WTC11 (cell line): ENCODE data around the gene BDH1.

Source experiments
- RELA ChIP-seq: sonication (generic); formaldehyde crosslinking; IDR thresholded peaks from 2 replicates; pipeline ENCODE4 v1.8.1; 2022; ENCODE audit warnings: missing genetic modification reagents, mild to moderate bottlenecking, borderline replicate concordance
- TF ChIP-seq, protein P1 (sequence below): sonication (generic); formaldehyde crosslinking; IDR thresholded peaks from 2 replicates; pipeline ENCODE4 v1.8.0; 2022; ENCODE audit warnings: mild to moderate bottlenecking, missing genetic modification reagents
- TF ChIP-seq, protein P2 (sequence below): fragments of 200-600 bp; IDR thresholded peaks from 2 replicates; pipeline ENCODE4 v1.8.0; 2022; ENCODE audit warnings: antibody characterized with exemption

DNA sequence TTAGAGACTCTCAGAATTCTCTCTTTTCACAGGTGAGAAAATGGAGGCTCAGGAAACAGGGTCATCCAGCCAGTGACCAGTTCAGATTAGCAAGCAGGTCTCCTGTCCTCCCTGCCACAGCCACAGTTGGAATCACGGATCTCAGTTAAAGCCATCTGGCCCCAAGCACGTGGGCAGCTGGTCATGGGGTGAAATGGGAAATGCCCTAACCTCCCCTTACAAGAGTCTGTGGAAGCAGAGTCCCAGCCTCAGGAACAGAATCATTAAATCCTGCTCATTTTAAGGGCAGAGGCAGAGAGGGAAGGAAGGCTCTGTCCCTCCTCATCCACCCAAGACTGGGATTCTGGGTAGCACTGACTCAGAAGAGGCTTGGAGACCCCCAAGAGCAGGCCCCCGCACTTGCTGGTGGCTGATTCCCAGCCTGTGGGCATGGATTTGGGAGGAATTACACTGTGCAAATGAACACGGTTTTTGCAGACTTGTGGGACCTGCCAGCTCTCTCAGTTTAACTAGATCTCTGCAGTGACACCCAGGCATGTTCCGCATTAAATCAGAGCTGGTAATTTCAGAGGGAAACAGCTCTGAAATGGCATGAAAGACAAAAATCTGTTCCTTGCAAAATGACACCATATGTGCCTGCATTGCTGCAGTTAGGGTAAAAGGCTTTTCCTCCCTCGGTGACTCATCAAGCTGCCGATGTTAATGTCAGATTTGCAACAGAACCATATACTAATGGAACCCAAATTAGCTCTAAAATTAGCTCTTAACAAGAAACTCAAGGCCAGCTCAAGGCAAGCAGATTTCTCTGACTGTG lies 89.0 kb downstream of the BDH1 start:
- TF ChIP-seq, protein P1, sequence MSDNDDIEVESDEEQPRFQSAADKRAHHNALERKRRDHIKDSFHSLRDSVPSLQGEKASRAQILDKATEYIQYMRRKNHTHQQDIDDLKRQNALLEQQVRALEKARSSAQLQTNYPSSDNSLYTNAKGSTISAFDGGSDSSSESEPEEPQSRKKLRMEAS (CRISPR knock-in tag): no peak
- TF ChIP-seq RELA: no peak
- TF ChIP-seq, protein P2, sequence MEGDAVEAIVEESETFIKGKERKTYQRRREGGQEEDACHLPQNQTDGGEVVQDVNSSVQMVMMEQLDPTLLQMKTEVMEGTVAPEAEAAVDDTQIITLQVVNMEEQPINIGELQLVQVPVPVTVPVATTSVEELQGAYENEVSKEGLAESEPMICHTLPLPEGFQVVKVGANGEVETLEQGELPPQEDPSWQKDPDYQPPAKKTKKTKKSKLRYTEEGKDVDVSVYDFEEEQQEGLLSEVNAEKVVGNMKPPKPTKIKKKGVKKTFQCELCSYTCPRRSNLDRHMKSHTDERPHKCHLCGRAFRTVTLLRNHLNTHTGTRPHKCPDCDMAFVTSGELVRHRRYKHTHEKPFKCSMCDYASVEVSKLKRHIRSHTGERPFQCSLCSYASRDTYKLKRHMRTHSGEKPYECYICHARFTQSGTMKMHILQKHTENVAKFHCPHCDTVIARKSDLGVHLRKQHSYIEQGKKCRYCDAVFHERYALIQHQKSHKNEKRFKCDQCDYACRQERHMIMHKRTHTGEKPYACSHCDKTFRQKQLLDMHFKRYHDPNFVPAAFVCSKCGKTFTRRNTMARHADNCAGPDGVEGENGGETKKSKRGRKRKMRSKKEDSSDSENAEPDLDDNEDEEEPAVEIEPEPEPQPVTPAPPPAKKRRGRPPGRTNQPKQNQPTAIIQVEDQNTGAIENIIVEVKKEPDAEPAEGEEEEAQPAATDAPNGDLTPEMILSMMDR: no peak
